Testis (tissue), 2 donors: ENCODE measurements around the gene SMIM24.

Source experiments
- CTCF ChIP-seq, 3 experiments: fragments of 450-650 bp in 2 of 3; fragments of 200-600 bp in 1 of 3; sonication (generic) in 1 of 3; IDR thresholded peaks; one replicate each; pipeline ENCODE4 v1.5.1; 2016 to 2019; ENCODE audit warnings: antibody characterized with exemption in 3 of 3, mild to moderate bottlenecking in 2 of 3, moderate library complexity in 1 of 3
- POLR2A ChIP-seq: fragments of 450-650 bp; IDR thresholded peaks from one replicate; pipeline ENCODE4 v1.6.1; 2017; ENCODE audit warnings: antibody characterized with exemption, mild to moderate bottlenecking, moderate library complexity

GRCh38 chr19:3516675-3517207, 36.4 kb upstream of the SMIM24 start:
- TF ChIP-seq POLR2A: no peak
- TF ChIP-seq CTCF (IDR thresholded peaks at IDR 0.05): no peak
